ENCODE measurements around the gene SLC39A11. TPM values are rescaled to one million over a fixed set of nuclear protein-coding genes. Genes with fewer than 3 reads are reported as not detected.

The SLC39A11 gene
- polyA plus RNA-seq, 1 of the 3 experiments (the other 2 are of a cell fraction) = 23.5 TPM

DNA sequence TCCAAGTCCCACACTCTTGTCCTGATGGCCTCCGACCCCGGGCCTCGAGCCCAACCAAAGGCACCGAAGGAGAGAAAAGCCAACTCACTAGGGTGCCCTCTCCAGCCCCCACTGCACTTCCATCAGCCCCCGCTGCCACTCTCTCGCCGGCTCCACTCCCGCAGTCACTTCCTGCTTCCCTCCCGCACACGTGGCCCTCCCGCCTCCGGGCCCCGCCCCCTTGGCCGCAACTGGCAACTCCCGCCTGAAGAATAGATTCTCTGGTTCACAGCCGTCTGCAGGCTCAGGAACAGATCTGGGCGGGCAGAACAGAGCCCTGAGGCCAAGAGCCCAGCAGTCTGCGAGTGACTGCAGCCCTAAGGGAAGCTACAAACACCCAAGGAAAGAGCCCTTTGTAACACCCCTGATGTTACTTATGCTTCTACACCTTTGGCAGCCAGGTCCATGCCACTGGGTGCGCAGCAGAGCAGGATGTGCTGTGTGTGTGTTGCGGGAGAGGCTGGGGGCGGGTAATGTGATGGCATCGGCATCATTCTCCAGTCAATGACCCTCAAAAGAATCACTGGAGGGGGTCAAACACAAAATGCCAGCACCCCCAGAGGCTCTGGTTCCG lies at the start of gene SLC39A11 (continued):
- TF ChIP-seq, protein P1, sequence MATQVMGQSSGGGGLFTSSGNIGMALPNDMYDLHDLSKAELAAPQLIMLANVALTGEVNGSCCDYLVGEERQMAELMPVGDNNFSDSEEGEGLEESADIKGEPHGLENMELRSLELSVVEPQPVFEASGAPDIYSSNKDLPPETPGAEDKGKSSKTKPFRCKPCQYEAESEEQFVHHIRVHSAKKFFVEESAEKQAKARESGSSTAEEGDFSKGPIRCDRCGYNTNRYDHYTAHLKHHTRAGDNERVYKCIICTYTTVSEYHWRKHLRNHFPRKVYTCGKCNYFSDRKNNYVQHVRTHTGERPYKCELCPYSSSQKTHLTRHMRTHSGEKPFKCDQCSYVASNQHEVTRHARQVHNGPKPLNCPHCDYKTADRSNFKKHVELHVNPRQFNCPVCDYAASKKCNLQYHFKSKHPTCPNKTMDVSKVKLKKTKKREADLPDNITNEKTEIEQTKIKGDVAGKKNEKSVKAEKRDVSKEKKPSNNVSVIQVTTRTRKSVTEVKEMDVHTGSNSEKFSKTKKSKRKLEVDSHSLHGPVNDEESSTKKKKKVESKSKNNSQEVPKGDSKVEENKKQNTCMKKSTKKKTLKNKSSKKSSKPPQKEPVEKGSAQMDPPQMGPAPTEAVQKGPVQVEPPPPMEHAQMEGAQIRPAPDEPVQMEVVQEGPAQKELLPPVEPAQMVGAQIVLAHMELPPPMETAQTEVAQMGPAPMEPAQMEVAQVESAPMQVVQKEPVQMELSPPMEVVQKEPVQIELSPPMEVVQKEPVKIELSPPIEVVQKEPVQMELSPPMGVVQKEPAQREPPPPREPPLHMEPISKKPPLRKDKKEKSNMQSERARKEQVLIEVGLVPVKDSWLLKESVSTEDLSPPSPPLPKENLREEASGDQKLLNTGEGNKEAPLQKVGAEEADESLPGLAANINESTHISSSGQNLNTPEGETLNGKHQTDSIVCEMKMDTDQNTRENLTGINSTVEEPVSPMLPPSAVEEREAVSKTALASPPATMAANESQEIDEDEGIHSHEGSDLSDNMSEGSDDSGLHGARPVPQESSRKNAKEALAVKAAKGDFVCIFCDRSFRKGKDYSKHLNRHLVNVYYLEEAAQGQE (IDR thresholded peaks at IDR 0.05; ENCODE audit: low read depth, low read length) = peak; percentile 59; the same call in 1 of the 2 replicates
- TF ChIP-seq MEF2A (IDR thresholded peaks at IDR 0.05; ENCODE audit: borderline replicate concordance, low read depth) = no peak
- TF ChIP-seq POLR2AphosphoS5 (IDR thresholded peaks at IDR 0.05; ENCODE audit: low read depth, low read length) = peak; percentile 95
- no peak for TF ChIP-seq YY1 (IDR thresholded peaks at IDR 0.05; ENCODE audit: low read depth)

DNA sequence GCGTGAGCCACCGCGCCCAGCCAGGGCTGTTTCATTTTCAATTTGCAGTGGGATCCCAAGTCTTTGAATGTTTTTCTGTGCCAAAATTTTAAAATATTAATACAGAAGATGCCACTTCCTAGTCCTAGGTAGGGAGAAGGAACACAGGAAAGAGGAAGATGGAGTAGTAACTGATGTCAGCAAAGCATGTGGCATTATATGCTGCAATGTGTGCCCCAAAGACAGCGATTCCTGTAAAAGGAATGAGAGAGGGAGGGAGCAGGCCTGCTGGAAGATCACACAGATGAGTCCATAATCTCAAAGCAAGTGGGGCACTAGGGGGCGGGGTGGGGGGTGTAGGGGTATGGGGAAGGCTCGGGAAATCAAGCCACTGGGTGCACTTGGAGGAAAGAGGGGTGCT lies 48.9 kb upstream of the SLC39A11 start:
- no peak for DNase-seq
- no peaks in the 10 kb centered on the region for H3K79me2 ChIP-seq (ENCODE audit: insufficient read depth)
- no peak overlapping the region for H2AFZ ChIP-seq (ENCODE audit: low read depth)
- no peak overlapping the region for H3K4me3 ChIP-seq (ENCODE audit: low read depth in 2 of 2, low read length in 1 of 2)
- H3K4me1 ChIP-seq (ENCODE audit: control insufficient read depth in 1 of 2, insufficient read depth in 2 of 2, low read depth in 1 of 2, low read length in 1 of 2) = no peaks in the 10 kb centered on the region
- H4K20me1 ChIP-seq (ENCODE audit: insufficient read depth) = no peaks in the 10 kb centered on the region
- no peak for TF ChIP-seq MEF2A (IDR thresholded peaks at IDR 0.05; ENCODE audit: borderline replicate concordance, low read depth)
- TF ChIP-seq TAF1 (IDR thresholded peaks at IDR 0.05; ENCODE audit: borderline replicate concordance, low read depth, low read length) = no peak
- no peak overlapping the region for H3K27ac ChIP-seq (ENCODE audit: low read depth in 2 of 2, low read length in 1 of 2)
- no peaks in the 10 kb centered on the region for H3K9me3 ChIP-seq
- H3K9ac ChIP-seq = no peak overlapping the region
- POLR2A ChIA-PET = no interaction called here
- no peaks in the 10 kb centered on the region for H3K27me3 ChIP-seq (ENCODE audit: insufficient read depth)
- no peaks in the 10 kb centered on the region for H3F3A ChIP-seq (replicated peaks; ENCODE audit: insufficient read depth)
- H3K36me3 ChIP-seq (replicated peaks in 1 of 2; ENCODE audit: control insufficient read depth in 1 of 2, insufficient read depth in 2 of 2, low read length in 1 of 2) = no peaks in the 10 kb centered on the region
- CTCF ChIA-PET = interaction anchor here (1.6 kb wide), 1 partner anchor 19 kb away, joined by 4 read pairs; no protein-coding TSS in a partner anchor
- no peak overlapping the region for H3K4me2 ChIP-seq
- H3K9me2 ChIP-seq = no peaks in the 10 kb centered on the region
- 86% methylated on average over 6 of the region's 6 CpGs for WGBS (ENCODE audit: low lambda C conversion rate)

DNA sequence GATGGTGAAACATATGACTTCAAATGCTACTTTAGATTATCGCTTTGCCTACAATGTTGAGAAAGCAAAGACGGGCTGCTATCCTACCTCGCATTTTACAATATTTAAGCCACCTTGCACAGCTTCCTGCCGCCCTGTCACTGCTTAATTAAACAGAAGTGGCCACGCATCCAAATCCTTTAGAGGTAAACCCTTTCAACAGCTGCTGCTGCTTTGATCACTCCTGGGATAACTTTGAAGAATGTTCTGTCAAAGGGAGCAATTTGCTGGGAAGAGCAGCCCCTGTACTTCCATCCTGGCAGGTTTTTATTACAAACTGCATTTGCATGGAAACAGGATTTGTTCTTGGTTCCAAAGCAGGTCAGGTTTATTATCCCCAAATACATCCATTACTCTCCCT lies 48.1 kb upstream of the SLC39A11 start:
- Histone ChIP-seq H3K9ac (no peak overlapping the region), H3K27ac (ENCODE audit: low read depth in 2 of 2, low read length in 1 of 2) (no peak overlapping the region), H4K20me1 (ENCODE audit: insufficient read depth) (no peaks in the 10 kb centered on the region), H3K79me2 (ENCODE audit: insufficient read depth) (no peaks in the 10 kb centered on the region), H3K9me3 (no peaks in the 10 kb centered on the region), H3K4me3 (ENCODE audit: low read depth in 2 of 2, low read length in 1 of 2) (no peak overlapping the region), H3F3A (replicated peaks; ENCODE audit: insufficient read depth) (no peaks in the 10 kb centered on the region), H3K4me1 (ENCODE audit: control insufficient read depth in 1 of 2, insufficient read depth in 2 of 2, low read depth in 1 of 2, low read length in 1 of 2) (no peaks in the 10 kb centered on the region), H3K9me2 (no peaks in the 10 kb centered on the region), H3K27me3 (ENCODE audit: insufficient read depth) (no peaks in the 10 kb centered on the region), H2AFZ (ENCODE audit: low read depth) (no peak overlapping the region), H3K36me3 (replicated peaks in 1 of 2; ENCODE audit: control insufficient read depth in 1 of 2, insufficient read depth in 2 of 2, low read length in 1 of 2) (no peaks in the 10 kb centered on the region), H3K4me2 (no peak overlapping the region)
- TF ChIP-seq YY1 (IDR thresholded peaks at IDR 0.05; ENCODE audit: low read depth) (no peak), JUND (IDR thresholded peaks at IDR 0.05) (no peak)
- TF ChIP-seq, protein P2, sequence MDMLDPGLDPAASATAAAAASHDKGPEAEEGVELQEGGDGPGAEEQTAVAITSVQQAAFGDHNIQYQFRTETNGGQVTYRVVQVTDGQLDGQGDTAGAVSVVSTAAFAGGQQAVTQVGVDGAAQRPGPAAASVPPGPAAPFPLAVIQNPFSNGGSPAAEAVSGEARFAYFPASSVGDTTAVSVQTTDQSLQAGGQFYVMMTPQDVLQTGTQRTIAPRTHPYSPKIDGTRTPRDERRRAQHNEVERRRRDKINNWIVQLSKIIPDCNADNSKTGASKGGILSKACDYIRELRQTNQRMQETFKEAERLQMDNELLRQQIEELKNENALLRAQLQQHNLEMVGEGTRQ (IDR thresholded peaks at IDR 0.05; ENCODE audit: borderline replicate concordance, low read depth, low read length) = no peak
- 64% methylated on average over 5 of the region's 5 CpGs for WGBS (ENCODE audit: low lambda C conversion rate)
- no peak for DNase-seq
- ChIA-PET CTCF (interaction anchor here (0.9 to 1.6 kb wide), 5 partner anchors 16 to 415 kb away, joined by 3 to 5 read pairs (median 4); no protein-coding TSS in a partner anchor), POLR2A (no interaction called here)
